GM19463 (cell line): ENCODE data around the gene SMTN.

Experiments
- ATAC-seq: cut with Tn5 transposase; IDR thresholded peaks from one replicate; pipeline ENCODE4 v1.9.1; 2021; ENCODE audit warnings: mild to moderate bottlenecking, moderate library complexity; ENCODE audit not compliant: unreplicated experiment

Gene SMTN

DNA sequence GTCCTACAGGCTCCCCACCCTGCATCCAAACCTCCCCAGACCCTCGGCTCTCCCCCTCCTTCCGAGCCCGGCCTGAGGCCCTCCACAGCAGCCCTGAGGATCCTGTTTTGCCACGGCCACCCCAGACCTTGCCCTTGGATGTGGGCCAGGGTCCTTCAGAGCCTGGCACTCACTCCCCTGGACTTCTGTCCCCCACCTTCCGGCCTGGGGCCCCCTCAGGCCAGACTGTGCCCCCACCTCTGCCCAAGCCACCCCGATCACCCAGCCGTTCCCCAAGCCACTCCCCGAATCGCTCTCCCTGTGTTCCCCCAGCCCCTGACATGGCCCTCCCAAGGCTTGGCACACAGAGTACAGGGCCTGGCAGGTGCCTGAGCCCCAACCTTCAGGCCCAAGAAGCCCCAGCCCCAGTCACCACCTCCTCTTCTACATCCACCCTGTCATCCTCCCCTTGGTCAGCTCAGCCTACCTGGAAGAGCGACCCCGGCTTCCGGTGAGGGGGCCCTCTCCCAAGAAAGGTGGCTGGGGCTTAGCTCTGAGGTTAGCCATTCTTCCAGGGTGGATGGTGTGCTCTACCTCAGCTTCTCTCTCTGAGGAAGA, 44.5 kb downstream of the SMTN start:
- no peak for ATAC-seq

DNA sequence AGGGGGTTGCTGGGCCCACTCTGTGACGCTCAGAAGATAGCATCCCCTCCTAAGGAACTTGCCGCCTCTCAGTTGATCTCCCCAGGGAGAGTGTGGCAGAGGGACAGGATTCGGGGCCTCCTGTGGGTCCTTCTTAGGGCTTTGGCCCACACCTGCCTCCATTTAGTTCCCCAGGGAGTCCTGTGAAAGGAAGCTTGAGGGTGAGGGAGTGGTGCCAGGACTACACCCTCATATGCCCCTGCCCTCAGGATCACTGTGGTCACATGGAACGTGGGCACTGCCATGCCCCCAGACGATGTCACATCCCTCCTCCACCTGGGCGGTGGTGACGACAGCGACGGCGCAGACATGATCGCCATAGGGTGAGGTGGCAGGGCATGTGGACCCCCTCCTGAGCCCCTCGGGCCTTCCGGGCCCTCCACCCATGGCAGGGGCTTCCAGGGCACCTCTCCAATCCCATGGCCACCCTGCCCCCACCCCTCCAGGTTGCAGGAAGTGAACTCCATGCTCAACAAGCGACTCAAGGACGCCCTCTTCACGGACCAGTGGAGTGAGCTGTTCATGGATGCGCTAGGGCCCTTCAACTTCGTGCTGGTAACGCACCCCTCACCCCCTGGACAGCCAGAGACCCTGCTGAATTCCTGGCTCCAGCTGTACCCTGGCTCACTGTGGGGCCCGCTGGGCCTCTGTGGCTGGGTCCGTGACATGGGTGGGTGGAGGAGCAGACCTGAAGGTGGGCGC, 45.2 kb downstream of the SMTN start:
- no peak for ATAC-seq

DNA sequence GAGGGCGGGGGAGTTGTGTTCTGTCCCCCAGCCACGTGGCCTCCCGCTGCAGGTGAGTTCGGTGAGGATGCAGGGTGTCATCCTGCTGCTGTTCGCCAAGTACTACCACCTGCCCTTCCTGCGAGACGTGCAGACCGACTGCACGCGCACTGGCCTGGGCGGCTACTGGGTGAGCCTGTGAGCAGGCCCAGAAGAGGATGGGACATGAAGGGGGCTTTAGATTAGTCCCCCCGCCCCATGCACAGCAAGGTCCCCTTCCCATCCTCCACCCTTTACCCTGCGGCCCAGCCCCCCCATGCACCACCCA, 45.7 kb downstream of the SMTN start:
- ATAC-seq = no peak

DNA sequence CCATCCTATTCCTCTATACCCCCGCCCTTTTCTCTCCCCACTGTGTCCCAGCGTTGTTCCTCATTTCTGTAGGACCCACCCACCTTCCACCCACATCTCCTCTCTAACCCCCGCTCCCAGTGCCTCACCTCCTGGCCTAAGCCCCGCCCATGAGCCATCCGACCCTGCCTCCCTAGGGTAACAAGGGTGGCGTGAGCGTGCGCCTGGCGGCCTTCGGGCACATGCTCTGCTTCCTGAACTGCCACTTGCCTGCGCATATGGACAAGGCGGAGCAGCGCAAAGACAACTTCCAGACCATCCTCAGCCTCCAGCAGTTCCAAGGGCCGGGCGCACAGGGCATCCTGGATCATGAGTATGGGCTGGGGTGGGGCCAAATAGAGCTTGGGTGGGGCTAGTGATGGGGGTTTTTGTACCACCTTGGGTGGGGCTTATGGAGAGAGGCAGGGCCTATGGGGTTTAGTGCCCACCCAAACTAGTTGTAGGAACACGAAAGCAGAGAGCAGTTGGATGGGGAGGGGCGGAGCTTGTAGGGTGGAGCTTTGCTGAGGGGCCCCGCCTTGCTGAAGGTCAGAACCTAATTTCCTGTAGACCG, 46.2 kb downstream of the SMTN start:
- no peak for ATAC-seq

DNA sequence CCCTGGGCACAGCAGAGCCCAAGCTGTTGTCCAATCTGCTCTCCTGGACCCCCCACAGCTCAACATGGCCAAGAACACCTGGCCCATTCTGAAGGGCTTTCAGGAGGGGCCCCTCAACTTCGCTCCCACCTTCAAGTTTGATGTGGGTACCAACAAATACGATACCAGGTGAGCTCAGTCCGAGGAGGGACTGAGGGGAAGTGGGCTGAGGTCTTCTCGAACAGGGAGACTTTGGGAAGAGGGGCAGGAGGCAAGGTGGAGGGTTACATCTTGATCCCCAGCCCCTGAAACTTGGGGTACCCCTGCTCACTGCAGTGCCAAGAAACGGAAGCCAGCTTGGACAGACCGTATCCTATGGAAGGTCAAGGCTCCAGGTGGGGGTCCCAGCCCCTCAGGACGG, 47.0 kb downstream of the SMTN start:
- ATAC-seq = no peak

DNA sequence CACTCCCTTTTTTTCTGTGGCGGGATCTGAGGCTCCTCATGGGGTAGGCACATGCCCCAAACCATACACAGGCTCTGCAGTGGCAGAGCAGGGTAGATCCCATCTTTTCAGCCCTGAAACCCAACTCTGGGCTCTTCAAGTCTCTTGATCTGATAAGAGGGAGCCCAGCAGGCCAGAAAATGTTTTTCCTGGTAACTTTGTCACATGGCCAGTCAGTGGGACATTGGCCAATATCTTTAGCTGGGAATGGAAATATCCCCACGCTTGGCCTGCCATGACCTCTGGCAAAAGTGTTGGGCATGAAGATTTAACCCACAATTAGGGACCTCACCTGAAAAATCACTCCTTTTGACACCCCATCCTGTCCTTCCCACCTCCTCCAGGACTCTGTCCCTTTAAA, 49.8 kb downstream of the SMTN start:
- no peak for ATAC-seq

DNA sequence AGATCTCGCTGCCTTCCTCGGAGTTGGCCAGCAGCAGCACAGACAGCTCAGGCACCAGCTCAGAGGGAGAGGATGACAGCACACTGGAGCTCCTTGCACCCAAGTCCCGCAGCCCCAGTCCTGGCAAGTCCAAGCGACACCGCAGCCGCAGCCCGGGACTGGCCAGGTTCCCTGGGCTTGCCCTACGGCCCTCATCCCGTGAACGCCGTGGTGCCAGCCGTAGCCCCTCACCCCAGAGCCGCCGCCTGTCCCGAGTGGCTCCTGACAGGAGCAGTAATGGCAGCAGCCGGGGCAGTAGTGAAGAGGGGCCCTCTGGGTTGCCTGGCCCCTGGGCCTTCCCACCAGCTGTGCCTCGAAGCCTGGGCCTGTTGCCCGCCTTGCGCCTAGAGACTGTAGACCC, 52.8 kb downstream of the SMTN start:
- no peak for ATAC-seq

DNA sequence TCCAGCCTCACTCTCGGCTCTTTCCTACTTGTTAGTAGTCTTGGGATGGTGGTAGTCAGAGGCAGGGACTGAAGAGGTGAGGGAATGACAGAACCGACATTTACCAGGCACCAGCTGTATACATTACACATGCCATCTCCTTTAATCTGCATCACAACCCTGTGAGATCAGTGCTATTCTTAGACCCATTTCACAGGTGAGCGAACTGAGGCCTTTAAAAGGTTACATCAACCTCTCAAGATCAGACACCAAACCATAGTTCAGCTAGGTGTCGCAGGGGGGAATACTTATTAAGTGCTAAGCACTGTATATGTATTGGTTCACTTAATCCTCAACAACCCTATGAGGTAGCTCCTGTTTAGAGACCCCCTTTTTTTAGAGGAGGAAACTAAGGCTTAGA, 53.6 kb downstream of the SMTN start:
- no peak for ATAC-seq

DNA sequence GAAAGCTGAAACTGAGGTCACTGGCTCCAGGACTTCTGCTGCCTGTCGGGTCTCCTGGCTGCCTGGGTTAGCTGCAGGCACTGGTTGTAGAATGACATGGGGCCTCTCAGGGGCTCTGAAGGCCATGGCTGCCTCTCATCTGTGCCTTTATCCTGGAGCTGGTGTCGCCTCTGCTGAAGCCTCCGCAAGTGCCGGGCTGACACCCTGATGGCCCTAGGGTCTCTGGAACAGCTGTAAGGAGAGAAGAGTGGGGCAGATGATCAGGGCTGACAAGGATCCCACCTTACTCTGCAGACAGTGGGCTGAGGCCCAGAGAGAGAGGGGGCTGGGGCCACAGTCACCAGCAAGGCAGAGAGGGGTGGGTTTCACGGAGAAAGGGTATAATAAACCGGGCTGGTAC, 54.6 kb downstream of the SMTN start:
- no peak for ATAC-seq

DNA sequence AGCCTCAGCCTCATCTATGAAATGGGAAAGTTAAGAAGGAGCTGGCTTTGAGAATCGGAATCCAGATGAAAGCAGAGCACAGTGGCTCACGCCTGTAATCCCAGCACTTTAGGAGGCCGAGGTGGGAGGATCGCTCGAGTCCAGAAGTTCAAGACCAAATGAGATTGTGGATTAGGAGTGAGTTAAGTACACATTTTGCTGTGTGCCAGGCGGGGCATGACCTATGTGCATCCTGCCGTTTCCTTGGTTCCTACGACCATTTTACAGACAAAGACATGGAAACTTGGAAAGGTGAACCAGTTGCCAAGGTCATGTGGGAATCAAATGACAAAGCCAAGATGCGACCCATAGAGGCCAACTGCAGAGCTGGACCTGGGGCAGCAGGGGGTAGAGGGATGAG, 55.0 kb downstream of the SMTN start:
- no peak for ATAC-seq

DNA sequence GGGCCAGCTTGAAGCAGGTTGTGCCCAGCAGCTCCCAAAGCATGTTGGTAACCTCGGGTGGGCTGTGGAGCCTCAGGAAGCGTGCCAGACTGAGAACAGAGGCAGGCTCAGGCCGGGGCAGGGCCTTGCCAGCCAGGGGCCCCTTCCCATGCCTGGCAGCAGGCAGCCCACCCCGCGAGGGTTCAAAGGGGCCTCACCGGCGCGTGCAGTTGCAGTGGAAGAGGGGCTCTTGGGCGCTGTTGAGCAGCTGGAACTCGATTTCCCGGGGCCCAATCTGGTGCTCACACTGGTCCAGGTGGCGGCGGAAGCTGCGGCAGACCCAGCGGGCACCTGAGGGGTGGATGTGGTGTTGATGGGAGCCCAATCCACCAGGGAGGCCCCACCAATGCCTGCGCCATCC, 55.6 kb downstream of the SMTN start:
- ATAC-seq = no peak

DNA sequence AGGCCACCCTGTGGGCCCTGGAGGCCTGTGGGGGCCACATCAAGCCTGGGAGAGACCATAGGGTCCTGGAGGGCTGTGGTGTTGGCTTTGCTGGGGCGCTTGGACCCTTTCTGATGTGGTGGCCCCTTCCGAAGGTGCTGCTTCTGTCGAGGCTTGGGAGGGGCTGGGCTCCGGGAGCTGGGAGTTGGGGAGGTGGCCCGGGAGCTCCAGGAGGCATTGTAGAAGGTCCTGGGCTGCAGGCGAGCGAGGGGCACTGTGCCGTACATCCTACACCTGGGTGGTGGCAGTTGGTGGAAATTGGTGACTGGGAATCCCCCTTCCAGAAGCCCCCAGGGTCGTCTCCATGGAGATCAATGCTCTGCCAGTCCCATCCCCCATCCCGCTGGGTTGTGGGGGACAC, 56.6 kb downstream of the SMTN start:
- ATAC-seq = no peak

DNA sequence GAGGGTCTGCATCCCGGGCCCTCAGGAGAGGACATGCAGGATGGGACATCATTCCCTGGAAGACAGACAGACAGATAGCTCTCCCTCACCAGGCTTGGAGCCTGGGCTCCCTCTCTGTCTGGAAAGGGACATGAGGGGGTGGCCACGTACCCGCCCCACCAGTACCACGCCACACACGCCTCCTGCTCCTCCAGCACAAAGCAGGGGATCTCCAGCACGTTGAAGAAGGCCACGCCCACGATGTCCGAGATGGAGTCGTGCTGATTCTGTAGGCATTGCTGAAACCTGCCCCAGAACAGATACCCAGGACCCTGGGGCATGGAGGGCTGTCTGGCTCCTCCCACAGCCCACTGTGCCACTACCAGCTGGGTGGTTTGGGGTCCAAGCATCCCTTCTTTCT, 57.0 kb downstream of the SMTN start:
- no peak for ATAC-seq

DNA sequence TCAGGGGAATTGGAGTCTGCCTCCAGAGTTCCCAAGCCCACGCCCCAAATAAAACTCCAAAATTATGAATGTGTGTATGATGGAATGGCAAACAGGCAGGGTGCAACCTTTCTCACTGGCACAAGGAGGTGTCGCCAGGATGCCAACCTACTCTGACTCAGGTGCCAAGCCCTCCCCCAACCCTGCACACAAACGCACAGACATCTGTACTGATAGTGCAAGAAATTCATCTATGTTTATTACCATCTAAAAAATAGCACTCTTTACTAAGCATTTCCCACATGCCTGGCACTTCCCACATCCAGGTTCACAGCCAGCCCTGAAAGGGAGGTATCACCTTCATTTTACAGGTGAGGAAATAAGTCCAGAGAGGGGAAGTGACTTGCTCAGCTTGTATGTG, 57.9 kb downstream of the SMTN start:
- no peak for ATAC-seq

DNA sequence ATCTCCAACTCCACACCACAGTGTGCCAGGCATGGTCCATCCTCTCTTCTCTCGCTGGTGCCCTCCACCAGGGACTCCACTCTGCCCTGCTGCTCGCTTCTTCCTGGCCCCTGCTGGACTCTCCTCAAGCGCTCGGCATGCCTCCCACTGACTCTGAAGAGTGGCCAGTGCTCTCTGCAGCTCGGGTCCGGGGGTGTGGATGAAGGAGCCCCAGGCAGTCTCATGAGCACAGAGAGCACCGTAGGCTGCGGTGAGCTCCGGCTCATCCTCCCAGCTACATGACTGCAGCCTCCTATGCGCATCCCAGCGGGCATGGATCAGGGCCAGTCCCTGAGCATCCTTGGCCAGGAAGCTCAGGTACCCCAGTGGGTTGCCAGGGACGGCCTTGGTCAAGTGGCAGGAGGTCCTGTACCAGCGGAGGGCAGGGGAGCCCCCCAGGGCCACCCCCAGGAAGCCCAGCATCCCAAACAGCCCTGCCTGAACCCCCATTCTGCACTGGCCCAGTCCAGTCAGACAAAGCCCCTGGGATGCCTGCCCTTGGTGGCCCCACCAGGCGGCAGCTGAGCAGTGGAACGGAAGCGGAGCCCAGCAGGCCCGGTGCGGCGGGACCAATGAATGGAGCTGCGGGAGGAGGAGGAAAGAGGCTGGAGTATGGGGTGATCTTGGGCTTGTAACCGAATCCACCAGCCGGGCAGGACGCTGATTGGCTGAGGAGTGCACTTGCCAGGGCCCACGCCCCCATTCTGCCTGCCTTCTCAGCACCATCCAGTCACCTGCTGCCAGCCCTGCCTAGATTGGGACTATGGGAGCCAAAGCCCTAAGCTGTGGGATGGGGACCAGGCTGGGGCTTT, 59.0 kb downstream of the SMTN start, which contains the start of gene PLA2G3:
PLA2G3 (minus strand) TSS at position 643 of the 851 bp plus-strand sequence; CDS start at position 489, 154 bp downstream.
- no peak for ATAC-seq

DNA sequence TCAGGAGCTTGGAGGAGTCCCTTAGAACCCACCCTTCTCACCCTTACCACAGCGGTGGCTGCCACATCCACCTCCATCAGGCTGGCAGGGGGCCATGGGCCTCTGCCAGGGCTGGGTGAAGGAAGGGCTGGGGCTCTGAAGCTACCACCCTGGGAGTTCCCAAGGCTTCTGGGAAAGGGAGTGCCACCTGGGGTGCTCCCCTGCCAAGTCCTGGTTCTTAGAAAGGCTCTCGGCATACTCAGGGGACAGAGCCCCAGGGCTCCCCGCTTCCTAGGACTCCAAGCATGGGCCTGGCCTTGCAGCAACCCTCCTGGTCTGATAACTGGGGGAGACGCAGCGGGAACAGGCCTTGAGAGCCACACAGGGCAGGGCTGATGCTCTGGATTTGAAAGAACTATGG, 59.6 kb downstream of the SMTN start:
- ATAC-seq = no peak

DNA sequence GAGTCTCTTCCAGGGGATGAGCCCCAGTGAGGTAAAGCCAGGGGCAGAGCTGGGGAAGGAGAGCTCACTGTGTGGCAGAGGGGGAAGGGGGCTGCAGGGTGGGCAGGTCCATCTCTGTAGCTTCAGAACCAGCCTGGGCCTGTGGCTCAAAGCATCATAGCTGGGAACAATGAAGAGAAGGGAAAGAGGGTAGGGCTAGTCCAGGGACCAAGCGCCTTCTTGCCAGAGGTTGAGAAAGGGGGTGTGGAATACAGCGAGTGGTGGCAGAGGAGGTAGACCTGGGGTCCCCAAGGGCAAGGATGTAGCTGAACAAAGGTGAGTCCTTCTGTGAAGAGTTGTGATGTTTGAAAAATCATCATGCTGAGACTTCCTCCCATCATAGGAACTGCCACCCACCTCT, 60.4 kb downstream of the SMTN start:
- ATAC-seq = no peak

DNA sequence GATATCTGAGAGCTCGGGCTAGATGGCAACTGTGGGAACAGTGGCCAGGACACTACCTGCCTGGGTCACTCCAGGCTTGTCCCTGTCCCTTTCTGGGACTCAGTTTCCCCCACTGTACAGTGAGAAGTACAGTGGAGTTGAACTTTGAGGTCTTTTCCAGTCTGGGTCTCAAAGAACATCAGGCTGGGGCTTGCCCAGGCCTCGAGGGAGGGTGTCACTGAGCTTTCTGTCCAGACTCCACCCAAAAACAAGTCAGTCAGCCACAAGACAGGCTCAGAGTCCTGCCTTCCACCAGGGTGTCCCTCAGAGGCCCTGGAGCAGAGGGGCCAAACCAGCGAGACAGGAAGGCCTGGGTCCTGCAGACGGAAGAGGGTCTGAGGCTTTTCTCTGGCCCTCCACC, 61.2 kb downstream of the SMTN start:
- ATAC-seq = no peak

DNA sequence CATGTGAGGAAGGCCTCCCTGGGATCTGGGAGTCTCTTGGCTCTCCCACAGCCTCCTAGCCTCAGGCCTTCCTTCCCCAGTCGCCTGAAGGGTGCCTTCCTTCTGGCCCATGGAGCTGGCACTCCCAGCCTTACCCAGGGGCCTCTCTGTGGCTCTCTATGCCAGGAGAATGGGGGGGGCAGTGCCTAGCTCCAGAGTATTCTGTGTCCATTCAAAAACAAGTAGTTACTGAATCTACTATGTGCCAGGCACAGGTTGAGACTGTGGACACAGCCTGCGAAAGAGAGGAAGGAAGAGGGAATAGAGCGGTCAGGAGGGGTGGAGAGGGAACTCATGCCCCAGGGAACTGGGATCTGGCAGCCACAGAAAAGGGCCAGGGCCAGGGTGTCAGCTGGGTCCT, 61.9 kb downstream of the SMTN start:
- no peak for ATAC-seq

DNA sequence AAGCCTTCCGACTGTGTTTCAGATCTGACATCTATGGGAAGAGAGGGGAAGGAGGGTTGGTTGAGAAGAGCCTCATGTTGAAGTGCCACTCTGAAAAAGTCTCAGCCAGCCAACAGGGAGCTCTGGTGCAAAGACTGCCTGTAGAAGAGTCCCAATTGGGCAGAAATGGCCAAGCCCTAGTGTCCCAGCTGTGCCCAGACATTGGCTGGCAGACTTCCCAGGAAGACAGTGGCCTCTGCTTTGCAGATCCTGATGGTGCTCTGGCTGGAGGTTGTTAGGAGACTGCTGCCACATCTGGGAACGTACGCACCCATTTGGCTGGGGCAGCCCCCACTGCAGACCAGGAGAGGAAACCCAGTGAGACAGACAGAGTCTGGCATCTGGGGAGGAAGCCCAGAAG, 62.4 kb downstream of the SMTN start:
- no peak for ATAC-seq

DNA sequence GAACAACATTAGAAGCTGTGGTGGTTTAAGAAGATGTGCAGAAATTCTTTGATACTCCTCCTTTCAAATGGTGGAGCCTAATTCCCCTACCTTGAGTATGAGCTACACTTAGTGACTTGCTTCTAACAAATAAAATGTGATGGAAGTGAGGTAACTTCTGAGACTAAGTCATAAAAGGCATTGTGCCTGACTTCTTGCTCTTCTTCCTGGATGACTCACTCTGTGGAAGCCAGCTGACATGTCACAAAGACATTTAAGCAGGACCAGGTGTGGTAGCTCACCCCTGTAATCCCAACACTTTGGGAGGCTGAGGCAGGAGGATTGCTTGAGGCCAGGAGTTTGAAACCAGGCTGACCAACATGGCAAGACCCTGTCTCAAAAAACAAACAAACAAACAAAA, 63.1 kb downstream of the SMTN start:
- no peak for ATAC-seq

DNA sequence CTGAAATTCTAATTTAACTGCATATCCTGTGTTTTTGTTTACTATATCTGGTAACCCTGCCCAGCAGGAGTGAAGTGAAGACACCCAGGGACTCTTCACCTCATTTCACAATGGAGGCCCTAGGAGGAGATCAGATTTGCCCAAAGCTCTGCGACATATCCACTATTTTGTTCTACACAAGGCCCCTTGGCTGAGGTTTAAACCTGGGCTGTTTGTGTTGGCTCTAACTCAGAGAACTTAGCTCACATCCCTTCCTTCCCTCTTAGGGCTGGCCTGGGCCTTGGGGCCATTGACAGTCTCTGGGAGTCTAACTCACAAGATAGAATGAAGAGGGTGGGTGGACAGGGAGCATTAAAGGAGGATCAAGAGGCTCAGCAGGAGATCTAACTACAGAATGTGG, 67.4 kb downstream of the SMTN start:
- ATAC-seq = no peak
